ENCODE measurements around the gene GREB1. TPM values are rescaled to one million over a fixed set of nuclear protein-coding genes. Genes with fewer than 3 reads are reported as not detected.

The GREB1 gene
- total RNA-seq, 4 donors from 2014 or later, result 3.4 to 8.4 (median 4.7) TPM

GRCh38 chr2:11534071-11534745 is 363 bp downstream of the GREB1 start:
- no peak for TF ChIP-seq CTCF (IDR thresholded peaks at IDR 0.05; ENCODE audit: low read depth)

GRCh38 chr2:11534746-11535484 is 1.1 kb downstream of the GREB1 start:
- TF ChIP-seq CTCF (IDR thresholded peaks at IDR 0.05; ENCODE audit: low read depth), result no peak

GRCh38 chr2:11535899-11536344 is 2.1 kb downstream of the GREB1 start:
- no peak for TF ChIP-seq CTCF (IDR thresholded peaks at IDR 0.05; ENCODE audit: low read depth)

- TF ChIP-seq CTCF (IDR thresholded peaks at IDR 0.05; ENCODE audit: low read depth), result no peak
These were observed 4.1 kb downstream of the GREB1 start for GRCh38 chr2:11537951-11538350.

- no peak for TF ChIP-seq CTCF (IDR thresholded peaks at IDR 0.05; ENCODE audit: low read depth)
These were observed 5.7 kb downstream of the GREB1 start for GRCh38 chr2:11539317-11540147.

- no peak for TF ChIP-seq CTCF (IDR thresholded peaks at IDR 0.05; ENCODE audit: low read depth)
These were observed 6.5 kb downstream of the GREB1 start for GRCh38 chr2:11540148-11540995.
